Epithelial cell of alveolus of lung (primary cell): ENCODE results near the gene RPA4. TPM values are rescaled to one million over a fixed set of nuclear protein-coding genes. Genes with fewer than 3 reads are reported as not detected.

Experiments used
- total RNA-seq: library from RNA; depleted of rRNA; stranded (reverse); fragments of >200 nt; gene quantifications from 2 replicates; pipeline ENCODE4 v1.2.1, GENCODE V29; 2015

RPA4 gene, protein sequence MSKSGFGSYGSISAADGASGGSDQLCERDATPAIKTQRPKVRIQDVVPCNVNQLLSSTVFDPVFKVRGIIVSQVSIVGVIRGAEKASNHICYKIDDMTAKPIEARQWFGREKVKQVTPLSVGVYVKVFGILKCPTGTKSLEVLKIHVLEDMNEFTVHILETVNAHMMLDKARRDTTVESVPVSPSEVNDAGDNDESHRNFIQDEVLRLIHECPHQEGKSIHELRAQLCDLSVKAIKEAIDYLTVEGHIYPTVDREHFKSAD
- 0.39 and 0.72 TPM in 2 replicates for total RNA-seq

DNA sequence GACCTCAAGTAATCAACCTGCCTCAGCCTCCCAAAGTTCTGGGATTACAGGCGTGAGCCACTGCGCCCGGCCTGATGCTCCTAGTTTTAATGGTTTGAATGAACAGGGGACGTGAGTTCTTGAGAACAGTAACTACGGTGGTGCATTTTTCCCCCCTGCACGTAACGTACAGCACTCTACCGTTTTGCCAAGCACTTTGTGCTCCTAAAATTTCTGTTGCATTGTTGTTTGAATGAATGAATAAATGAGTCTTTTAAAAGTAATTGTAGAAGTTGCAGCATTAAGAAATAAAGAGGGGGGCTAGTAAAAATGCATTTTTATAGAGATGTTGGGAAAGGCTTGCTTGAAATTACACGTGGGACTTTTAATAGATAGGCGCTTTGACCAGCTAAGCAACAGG is at the start of gene RPA4:
RPA4 (plus strand) TSS at position 301 of the 400 bp plus-strand sequence. CDS start 403 bp downstream, outside the sequence.

Other genes starting within 250 kb of the RPA4 start
- 15.3 and 26.6 TPM in 2 replicates for gene DIAPH2, start 199.1 kb upstream of the RPA4 start, total RNA-seq